ENCODE data around the gene SYN1. TPM values are rescaled to one million over a fixed set of nuclear protein-coding genes. Genes with fewer than 3 reads are reported as not detected.

SYN1 gene
- total and polyA plus RNA-seq, 8 donors, result 0.45 to 1.7 (median 1.5) TPM; not detected in 5

- no peak for DNase-seq
- Histone ChIP-seq H3K27ac (peak overlapping the region in 1 of 5 donors; percentile 46), H3K4me3 (no peak overlapping the region), H3K9me3 (no peaks in the 10 kb centered on the region), H3K4me1 (peaks cover 0 to 8% (median 0%) of the 10 kb centered on the region in 4 donors), H3K27me3 (no peaks in the 10 kb centered on the region), H3K36me3 (peaks cover 0 to 11% (median 10%) of the 10 kb centered on the region in 4 donors)
- intact Hi-C loops (cut with DNase I; ENCODE audit: low total_unique reads), result no loop called here
- 86 to 95% (median 93%) methylated on average over 6 to 7 of the region's 7 CpGs for WGBS, 5 donors
- no peak for TF ChIP-seq EP300 (IDR thresholded peaks at IDR 0.05)
- no peak for TF ChIP-seq POLR2AphosphoS5 (IDR thresholded peaks at IDR 0.05)
- no peak for TF ChIP-seq CTCF (IDR thresholded peaks at IDR 0.05)
- no peak for TF ChIP-seq POLR2A (IDR thresholded peaks at IDR 0.05)
Measured at GRCh38 chrX:47661539-47661938, 41.9 kb upstream of the SYN1 start.

- intact Hi-C loops (cut with DNase I; ENCODE audit: low total_unique reads), result no loop called here
Measured at GRCh38 chrX:47659421-47659726, 39.7 kb upstream of the SYN1 start.

GRCh38 chrX:47658684-47659420 lies 39.2 kb upstream of the SYN1 start, which contains the start of gene UXT:
TSS of gene UXT (minus strand) at chrX:47659180. CDS start at chrX:47658927, 253 bp downstream.
- TF ChIP-seq POLR2A (IDR thresholded peaks at IDR 0.05), result peak in 2 of 4 donors; percentile 8 to 69
- peak; percentile 21 to 91 (median 90) for TF ChIP-seq POLR2AphosphoS5 (IDR thresholded peaks at IDR 0.05)
- TF ChIP-seq CTCF (IDR thresholded peaks at IDR 0.05), result no peak
- TF ChIP-seq EP300 (IDR thresholded peaks at IDR 0.05), result no peak
- DNase-seq, result peak; percentile 91 to 97
- 0 to 46% (median 4%) methylated on average over 40 to 54 of the region's 54 CpGs for WGBS, 5 donors
- H3K4me3 ChIP-seq, result peak within 1 kb of the TSS; percentile 48 to 62 (median 50)
- no peaks in the 10 kb centered on the region for H3K27me3 ChIP-seq
- peak within 1 kb of the TSS; percentile 82 to 97 (median 96) for H3K27ac ChIP-seq
- intact Hi-C loops (cut with DNase I; ENCODE audit: low total_unique reads), result no loop called here
- peaks cover 0 to 8% (median 0%) of the 10 kb centered on the region in 4 donors for H3K4me1 ChIP-seq
- no peaks in the 10 kb centered on the region for H3K9me3 ChIP-seq
- peaks cover 0 to 35% (median 33%) of the 10 kb centered on the region in 4 donors for H3K36me3 ChIP-seq

More at GRCh38 chrX:47659421-47659726, 39.7 kb upstream of the SYN1 start:
- Histone ChIP-seq H3K4me1 (peaks cover 0 to 8% (median 0%) of the 10 kb centered on the region in 4 donors), H3K27me3 (no peaks in the 10 kb centered on the region), H3K27ac (peak overlapping the region; percentile 58 to 97 (median 96)), H3K36me3 (peaks cover 0 to 32% (median 29%) of the 10 kb centered on the region in 4 donors), H3K9me3 (no peaks in the 10 kb centered on the region), H3K4me3 (peak overlapping the region; percentile 48 to 62 (median 50))
- no peak for DNase-seq
- 21 to 45% (median 30%) methylated on average over 8 of the region's 8 CpGs for WGBS, 5 donors
- no peak for TF ChIP-seq POLR2A (IDR thresholded peaks at IDR 0.05)
- TF ChIP-seq EP300 (IDR thresholded peaks at IDR 0.05), result no peak

GRCh38 chrX:47658301-47658683 lies 38.6 kb upstream of the SYN1 start:
- Histone ChIP-seq H3K9me3 (no peaks in the 10 kb centered on the region), H3K36me3 (peaks cover 0 to 41% (median 39%) of the 10 kb centered on the region in 4 donors), H3K27ac (peak overlapping the region; percentile 82 to 97 (median 96)), H3K4me3 (peak overlapping the region; percentile 48 to 62 (median 50)), H3K4me1 (peaks cover 0 to 8% (median 0%) of the 10 kb centered on the region in 4 donors), H3K27me3 (no peaks in the 10 kb centered on the region)
- TF ChIP-seq EP300 (IDR thresholded peaks at IDR 0.05) (no peak), CTCF (IDR thresholded peaks at IDR 0.05) (no peak), POLR2AphosphoS5 (IDR thresholded peaks at IDR 0.05) (no peak), POLR2A (IDR thresholded peaks at IDR 0.05) (no peak)
- intact Hi-C loops (cut with DNase I; ENCODE audit: low total_unique reads), result no loop called here
- 0 to 53% (median 7%) methylated on average over 13 of the region's 13 CpGs for WGBS, 5 donors
- DNase-seq, result no peak
